CD4-positive, alpha-beta T cell treated with Interleukin-12 subunit alpha and Interleukin-12 subunit beta, for 1 hour (primary cell): Measurements from ENCODE around the gene LYRM4.
A peak's percentile ranks its signal among the peaks of the same experiment; 100 is the strongest.
"Not testable (repeated sequence)": the region's sequence is repeated elsewhere in the genome, so short reads cannot be mapped to it uniquely, and the experiment has no call there.

Source experiments
- DNase-seq: peaks from one replicate; pipeline ENCODE4 v3.0.0-alpha.2; 2020

The LYRM4 gene

GRCh38 chr6:5139828-5140771, 120.7 kb downstream of the LYRM4 start:
- no peak for DNase-seq

GRCh38 chr6:5138995-5139827, 121.5 kb downstream of the LYRM4 start:
- no peak for DNase-seq

GRCh38 chr6:5136851-5137250, 123.9 kb downstream of the LYRM4 start:
- DNase-seq = no peak

GRCh38 chr6:5135788-5136376, 124.9 kb downstream of the LYRM4 start:
- DNase-seq = peak; percentile 40

DNA sequence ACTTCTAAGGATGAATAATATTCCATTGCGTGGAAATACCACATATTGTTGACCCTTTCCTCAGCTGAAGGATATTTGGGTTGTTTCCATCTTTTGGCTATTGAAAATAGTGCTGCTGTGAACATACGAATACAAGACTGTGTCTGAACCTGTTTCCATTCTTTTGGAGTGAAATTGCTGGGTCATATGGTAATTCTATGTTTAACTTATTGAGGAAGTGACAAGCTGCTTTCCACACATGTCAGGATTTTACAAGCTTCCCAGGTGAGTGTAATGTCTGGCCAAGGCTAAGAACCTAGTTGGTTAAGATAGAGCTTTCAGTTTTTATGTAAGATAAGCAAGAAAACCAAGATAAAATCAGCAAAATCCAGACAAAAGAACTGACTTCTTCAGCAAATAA, 126.8 kb downstream of the LYRM4 start:
- no peak for DNase-seq

- no peak for DNase-seq
Observed at GRCh38 chr6:5132731-5133130, 128.0 kb downstream of the LYRM4 start.

DNA sequence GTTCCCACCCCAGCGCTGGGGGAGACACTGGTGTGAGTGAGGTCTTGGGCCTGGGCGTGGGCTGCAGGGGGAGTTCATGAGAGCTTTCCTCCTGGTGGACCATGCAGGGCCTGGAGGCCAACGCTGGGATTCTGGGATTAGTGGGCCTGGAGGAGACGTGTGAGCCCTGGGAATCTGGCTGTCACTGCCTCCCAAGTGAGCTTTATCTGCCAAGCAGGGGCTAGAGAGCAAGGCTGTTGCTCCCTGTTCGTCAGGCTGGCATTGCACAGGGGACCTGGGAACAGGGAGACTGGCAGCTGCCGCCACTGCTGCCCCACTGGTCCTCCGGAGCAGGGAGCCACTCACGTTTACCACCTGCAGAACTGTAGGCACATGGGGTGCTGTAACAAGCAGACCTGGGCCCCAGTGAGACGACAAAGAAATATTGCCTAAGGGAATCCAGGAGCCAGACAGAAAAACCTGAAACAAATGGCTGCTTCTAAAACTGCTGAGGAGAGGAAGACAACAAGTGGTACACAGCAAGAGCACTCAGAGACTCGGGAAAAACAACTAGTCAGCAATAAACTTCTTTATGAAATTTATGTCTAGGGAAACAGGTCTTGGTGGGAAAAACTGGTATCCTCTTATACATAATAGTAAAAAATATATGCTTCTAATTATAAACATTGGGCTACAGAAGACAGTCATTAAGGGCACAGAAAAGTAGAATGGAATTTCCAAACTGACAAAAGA, 130.4 kb downstream of the LYRM4 start:
- DNase-seq = no peak

- DNase-seq = no peak
Observed at GRCh38 chr6:5128351-5128750, 132.4 kb downstream of the LYRM4 start.

DNA sequence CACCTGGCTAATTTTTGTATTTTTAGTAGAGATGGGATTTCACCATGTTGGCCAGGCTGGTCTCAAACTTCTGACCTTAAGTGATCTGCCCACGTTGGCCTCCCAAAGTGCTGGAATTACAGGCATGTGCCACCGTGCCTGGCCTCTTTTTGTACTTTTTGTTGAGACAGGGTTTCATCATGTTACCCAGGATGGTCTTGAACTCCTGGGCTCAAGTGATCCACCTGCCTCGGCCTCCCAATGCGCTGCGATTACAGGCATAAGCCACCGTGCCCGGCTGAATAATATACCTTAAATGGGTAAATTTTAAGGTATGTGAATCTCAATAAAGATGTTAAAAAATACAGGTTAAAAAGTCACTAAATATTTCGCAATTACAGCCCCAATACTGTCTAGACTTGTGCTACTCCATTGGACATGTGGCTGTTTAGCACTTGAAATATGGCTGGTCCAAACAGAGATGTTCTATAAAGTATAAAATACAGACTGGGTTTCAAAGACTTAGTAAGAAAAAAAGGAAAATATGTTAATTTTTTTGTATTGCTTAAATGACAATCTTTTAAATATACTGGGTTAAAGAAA, 133.6 kb downstream of the LYRM4 start:
- no peak for DNase-seq

- no peak for DNase-seq
Observed at GRCh38 chr6:5126214-5126613, 134.5 kb downstream of the LYRM4 start.

DNA sequence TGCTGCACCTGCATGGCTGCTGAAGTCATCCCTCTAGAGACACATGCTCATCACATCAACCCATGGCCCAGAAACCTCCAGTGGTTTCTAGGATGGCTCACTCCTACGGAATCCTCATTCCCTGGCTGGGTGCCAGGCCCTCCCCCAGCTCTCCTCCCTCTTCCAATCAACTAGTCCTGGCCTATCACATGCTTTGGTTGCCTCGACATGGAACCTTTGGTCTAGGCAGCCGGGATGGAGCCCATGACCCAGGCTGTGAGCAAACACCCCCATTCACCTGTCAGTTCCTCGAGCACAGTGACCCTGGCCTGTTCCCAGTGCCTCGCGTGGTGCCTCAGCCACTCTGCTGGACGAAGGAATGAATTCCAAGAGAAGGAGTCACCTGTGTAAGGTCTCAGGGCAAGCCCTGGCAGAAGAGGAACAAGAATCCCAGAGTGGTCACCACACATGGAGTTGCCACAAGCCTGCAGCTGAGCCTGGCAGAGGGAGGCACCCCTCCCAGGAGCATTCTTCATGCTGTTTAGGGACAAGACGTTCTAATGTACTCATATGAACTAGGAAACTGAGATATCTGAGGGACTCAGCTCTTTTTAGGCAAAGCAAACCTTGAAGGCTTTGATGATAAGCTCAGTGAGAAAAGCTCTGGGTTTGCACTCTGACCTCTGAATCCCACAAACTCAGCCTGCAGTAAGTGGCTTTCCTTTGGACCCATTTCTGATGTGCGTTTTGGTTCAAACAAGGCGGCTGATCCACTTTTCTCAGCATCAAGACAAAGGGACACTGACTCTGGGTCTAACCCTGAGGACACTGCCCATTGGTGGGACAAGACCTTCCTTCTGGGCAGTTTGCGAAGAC, 135.4 kb downstream of the LYRM4 start:
- no peak for DNase-seq

DNA sequence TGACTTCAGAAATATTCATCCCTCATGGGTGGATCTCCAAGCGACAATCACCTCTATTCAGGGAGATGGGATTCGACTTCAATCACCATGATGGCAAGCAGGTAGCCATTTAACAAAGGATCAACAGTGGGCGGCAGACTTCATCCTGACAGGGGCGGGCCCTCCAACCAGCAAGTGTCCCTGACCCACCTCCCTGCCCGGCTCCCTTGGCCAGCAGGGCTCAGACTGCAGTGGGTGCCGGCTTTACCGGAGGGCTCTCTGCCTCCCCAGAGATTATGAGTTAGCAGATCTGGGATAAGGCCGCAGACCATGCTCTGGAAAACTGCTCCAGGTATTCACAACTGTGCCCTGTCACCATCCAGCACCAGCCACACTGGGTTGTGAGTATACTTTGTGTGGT, 136.2 kb downstream of the LYRM4 start:
- DNase-seq = no peak

- DNase-seq = no peak
Observed at GRCh38 chr6:5123296-5124143, 137.2 kb downstream of the LYRM4 start.

- no peak for DNase-seq
Observed at GRCh38 chr6:5122504-5123112, 138.1 kb downstream of the LYRM4 start.

DNA sequence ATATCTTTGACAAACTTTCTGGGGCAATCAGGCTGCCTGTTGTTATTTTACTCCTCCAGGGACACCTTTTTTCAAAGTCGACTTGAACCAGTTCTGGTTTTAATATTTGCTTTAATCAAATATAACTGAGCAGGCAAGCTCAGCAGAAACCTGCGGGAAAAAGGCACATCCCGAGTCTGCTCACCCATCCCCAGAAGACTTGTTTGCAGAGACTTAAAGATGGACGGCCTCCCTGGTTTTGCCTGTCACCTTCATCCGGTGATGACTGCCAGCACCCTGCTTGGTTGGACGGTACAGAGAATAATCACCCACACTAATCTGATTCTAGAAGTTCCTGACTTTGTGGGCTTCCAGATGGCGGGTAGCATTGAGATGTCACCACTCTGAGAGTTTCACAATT, 138.8 kb downstream of the LYRM4 start:
- DNase-seq = no peak

GRCh38 chr6:5121479-5121878, 139.3 kb downstream of the LYRM4 start:
- DNase-seq = no peak

DNA sequence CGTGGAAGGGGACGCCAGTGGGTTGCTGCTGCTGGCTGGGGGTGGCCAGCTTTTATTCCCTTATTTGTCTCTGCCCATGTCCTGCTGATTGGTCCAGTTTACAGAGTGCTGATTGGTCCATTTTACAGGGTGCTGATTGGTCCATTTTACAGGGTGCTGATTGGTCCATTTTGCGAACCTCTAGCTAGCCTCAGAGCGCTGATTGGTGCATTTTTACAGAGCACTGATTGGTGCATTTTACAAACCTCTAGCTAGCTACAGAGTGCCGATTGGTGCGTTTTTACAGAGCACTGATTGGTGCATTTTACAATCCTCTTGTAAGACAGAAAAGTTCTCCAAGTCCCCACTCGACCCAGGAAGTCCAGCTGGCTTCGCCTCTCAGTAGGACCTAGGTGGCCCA, 140.2 kb downstream of the LYRM4 start:
- DNase-seq = not testable (repeated sequence)

DNA sequence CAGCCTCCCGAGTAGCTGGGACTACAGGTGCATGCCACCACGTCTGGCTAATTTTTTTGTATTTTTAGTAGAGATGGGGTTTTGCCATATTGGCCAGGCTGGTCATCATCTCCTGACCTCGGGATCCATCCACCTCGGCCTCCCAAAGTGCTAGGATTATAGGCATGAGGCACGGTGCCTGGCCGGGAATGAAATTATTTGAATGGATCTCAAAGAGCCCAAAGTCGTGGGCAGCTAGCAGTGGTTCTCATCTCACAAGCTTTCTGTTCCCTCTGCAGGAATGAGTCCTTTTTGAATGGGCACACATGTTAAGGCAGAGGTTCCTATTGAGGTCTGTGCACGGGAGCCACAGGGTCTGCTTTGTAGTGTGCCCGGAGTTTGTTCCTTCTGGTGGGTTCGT, 140.7 kb downstream of the LYRM4 start:
- no peak for DNase-seq

GRCh38 chr6:5119090-5119951, 141.4 kb downstream of the LYRM4 start:
- no peak for DNase-seq
